ENCODE data around the gene COMMD7.

DNA sequence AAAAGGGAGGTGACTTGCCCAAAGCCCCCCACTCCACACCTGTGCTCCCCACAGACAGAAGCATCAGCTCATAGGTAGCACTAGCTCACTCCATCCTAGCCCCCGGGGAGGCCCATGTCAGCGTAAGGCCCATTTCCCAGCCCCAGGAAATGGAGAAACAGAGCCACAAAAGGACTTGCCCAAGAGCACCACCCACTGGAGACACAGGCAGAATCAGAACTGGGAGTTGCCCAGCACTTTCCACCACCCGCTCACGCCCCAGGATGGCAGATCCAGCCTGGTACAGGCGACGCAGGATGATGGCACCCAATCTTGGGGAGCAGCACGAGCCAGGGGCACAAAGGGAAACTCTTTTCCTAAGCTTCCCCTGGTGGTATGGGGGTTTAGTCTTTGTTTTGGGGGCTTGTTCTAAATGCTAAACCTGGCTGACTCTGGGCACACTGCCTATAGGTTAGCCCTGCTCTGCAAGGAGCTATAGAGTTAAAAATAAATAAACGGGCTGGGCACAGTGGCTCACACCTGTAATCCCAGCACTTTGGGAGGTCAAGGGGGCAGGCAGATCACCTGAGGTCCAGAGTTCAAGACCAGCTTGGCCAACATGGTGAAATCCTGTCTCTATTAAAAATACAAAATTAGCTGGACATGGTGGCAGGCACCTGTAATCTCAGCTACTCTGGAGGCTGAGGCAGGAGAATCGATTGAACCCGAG is 81.3 kb downstream of the COMMD7 start:
- TF ChIP-seq, protein P1, sequence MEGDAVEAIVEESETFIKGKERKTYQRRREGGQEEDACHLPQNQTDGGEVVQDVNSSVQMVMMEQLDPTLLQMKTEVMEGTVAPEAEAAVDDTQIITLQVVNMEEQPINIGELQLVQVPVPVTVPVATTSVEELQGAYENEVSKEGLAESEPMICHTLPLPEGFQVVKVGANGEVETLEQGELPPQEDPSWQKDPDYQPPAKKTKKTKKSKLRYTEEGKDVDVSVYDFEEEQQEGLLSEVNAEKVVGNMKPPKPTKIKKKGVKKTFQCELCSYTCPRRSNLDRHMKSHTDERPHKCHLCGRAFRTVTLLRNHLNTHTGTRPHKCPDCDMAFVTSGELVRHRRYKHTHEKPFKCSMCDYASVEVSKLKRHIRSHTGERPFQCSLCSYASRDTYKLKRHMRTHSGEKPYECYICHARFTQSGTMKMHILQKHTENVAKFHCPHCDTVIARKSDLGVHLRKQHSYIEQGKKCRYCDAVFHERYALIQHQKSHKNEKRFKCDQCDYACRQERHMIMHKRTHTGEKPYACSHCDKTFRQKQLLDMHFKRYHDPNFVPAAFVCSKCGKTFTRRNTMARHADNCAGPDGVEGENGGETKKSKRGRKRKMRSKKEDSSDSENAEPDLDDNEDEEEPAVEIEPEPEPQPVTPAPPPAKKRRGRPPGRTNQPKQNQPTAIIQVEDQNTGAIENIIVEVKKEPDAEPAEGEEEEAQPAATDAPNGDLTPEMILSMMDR (IDR thresholded peaks at IDR 0.05; ENCODE audit: poor library complexity), result no peak
- no peak for TF ChIP-seq EZH2phosphoT487 (IDR thresholded peaks at IDR 0.05; ENCODE audit: low read depth, severe bottlenecking, unreplicated experiment)

All from hepatocyte (in vitro differentiated cells).